Smooth muscle cell (in vitro differentiated cells): ENCODE measurements around the gene PTGIR. TPM values are rescaled to one million over a fixed set of nuclear protein-coding genes. Genes with fewer than 3 reads are reported as not detected.

Source experiments
- DNase-seq: peaks from one replicate; lab custom pipeline; 2025; ENCODE audit not compliant: unreplicated experiment; lab: John Stamatoyannopoulos, UW
- H2AFZ ChIP-seq: fragments of 200-600 bp; sonication (generic); 2 replicates; pipeline ENCODE4 v1.6.0; 2016; ENCODE audit warnings: antibody characterized with exemption, low read depth, mild to moderate bottlenecking
- H3F3A ChIP-seq: fragments of 200-600 bp; sonication (generic); 2 replicates; pipeline ENCODE4 v1.6.0; 2017; ENCODE audit warnings: antibody characterized with exemption, low read depth
- H3K27ac ChIP-seq: fragments of 200-600 bp; sonication (generic); 2 replicates; pipeline ENCODE4 v1.5.1; 2016; ENCODE audit warnings: low read depth, mild to moderate bottlenecking
- H3K27me3 ChIP-seq: fragments of 200-600 bp; sonication (generic); 2 replicates; pipeline ENCODE4 v1.6.1; 2016; ENCODE audit warnings: low read depth, mild to moderate bottlenecking
- H3K36me3 ChIP-seq: fragments of 200-600 bp; sonication (generic); 2 replicates; pipeline ENCODE4 v1.5.1; 2016; ENCODE audit warnings: low read depth
- H3K4me1 ChIP-seq: fragments of 200-600 bp; sonication (generic); 2 replicates; pipeline ENCODE4 v1.5.1; 2016; ENCODE audit warnings: low read depth
- H3K4me2 ChIP-seq: fragments of 200-600 bp; sonication (generic); 2 replicates; pipeline ENCODE4 v1.6.0; 2016; ENCODE audit warnings: mild to moderate bottlenecking
- H3K4me3 ChIP-seq: fragments of 200-600 bp; sonication (generic); 2 replicates; pipeline ENCODE4 v1.5.1; 2016; ENCODE audit warnings: mild to moderate bottlenecking
- H3K79me2 ChIP-seq: fragments of 200-600 bp; sonication (generic); 2 replicates; pipeline ENCODE4 v1.6.0; 2016; ENCODE audit warnings: low read depth, mild to moderate bottlenecking
- H3K9ac ChIP-seq: fragments of 200-600 bp; sonication (generic); 2 replicates; pipeline ENCODE4 v1.6.0; 2016; ENCODE audit warnings: low read depth
- H3K9me3 ChIP-seq: fragments of 200-600 bp; sonication (generic); replicated peaks from 2 replicates; pipeline ENCODE4 v1.5.1; 2016; ENCODE audit warnings: low read depth
- H4K20me1 ChIP-seq: fragments of 200-600 bp; sonication (generic); 2 replicates; pipeline ENCODE4 v1.6.0; 2016; ENCODE audit warnings: low read depth
- WGBS: methylation state at CpG from one replicate; pipeline ENCODE4 v1.1.7; 2016; ENCODE audit warnings: low lambda C conversion rate; 5-methylcytosine and 5-hydroxymethylcytosine counted together
- polyA plus RNA-seq: library from polyadenylated mRNA; unstranded; fragments of >200 nt; fragmentation: Nextera tagmentation; extraction: Ambion mirVana; gene quantifications from 2 replicates; pipeline ENCODE4 v1.2.1, GENCODE V29; 2016
- total RNA-seq: library from RNA; depleted of rRNA; stranded (reverse); fragments of >200 nt; gene quantifications from 2 replicates; pipeline ENCODE4 v1.2.3, GENCODE V29; 2014
- TF ChIP-seq, protein P1 (sequence below): fragments of 200-600 bp; sonication (generic); IDR thresholded peaks from 2 replicates; pipeline ENCODE4 v1.5.1; 2017; ENCODE audit warnings: borderline replicate concordance, mild to moderate bottlenecking, antibody characterized with exemption; ENCODE audit not compliant: insufficient read depth, poor library complexity, severe bottlenecking

Gene PTGIR
- total and polyA plus RNA-seq, 2 experiments from 2014 or later: 0.09 to 0.81 TPM

DNA sequence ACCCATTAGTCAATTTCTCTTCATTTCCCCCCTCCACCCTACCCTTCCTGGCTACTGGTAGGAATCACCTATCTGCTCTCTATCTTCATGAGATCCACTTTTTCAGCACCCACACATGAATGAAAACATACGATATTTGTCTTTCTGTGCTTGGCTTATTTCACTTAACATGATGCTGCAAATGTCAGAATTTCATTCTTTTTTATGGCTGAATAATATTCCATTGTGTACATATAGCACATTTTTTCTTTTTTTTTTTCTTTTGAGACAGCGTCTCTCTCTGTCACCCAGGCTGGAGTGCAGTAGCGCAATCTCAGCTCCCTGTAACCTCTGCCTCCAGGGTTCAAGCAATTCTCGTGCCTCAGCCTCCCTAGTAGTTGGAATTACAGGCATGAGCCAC lies 33.6 kb downstream of the PTGIR start:
- Histone ChIP-seq H3K36me3 (no peaks in the 10 kb centered on the region), H3F3A (no peaks in the 10 kb centered on the region), H3K4me3 (no peak overlapping the region), H3K27ac (no peak overlapping the region), H2AFZ (no peak overlapping the region), H3K79me2 (no peaks in the 10 kb centered on the region), H3K27me3 (no peaks in the 10 kb centered on the region), H3K9me3 (no peaks in the 10 kb centered on the region), H3K4me1 (no peaks in the 10 kb centered on the region), H4K20me1 (no peaks in the 10 kb centered on the region), H3K4me2 (no peak overlapping the region), H3K9ac (no peak overlapping the region)
- 94% methylated on average over 4 of the region's 4 CpGs for WGBS
- no peak for DNase-seq
- TF ChIP-seq, protein P1, sequence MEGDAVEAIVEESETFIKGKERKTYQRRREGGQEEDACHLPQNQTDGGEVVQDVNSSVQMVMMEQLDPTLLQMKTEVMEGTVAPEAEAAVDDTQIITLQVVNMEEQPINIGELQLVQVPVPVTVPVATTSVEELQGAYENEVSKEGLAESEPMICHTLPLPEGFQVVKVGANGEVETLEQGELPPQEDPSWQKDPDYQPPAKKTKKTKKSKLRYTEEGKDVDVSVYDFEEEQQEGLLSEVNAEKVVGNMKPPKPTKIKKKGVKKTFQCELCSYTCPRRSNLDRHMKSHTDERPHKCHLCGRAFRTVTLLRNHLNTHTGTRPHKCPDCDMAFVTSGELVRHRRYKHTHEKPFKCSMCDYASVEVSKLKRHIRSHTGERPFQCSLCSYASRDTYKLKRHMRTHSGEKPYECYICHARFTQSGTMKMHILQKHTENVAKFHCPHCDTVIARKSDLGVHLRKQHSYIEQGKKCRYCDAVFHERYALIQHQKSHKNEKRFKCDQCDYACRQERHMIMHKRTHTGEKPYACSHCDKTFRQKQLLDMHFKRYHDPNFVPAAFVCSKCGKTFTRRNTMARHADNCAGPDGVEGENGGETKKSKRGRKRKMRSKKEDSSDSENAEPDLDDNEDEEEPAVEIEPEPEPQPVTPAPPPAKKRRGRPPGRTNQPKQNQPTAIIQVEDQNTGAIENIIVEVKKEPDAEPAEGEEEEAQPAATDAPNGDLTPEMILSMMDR: no peak

DNA sequence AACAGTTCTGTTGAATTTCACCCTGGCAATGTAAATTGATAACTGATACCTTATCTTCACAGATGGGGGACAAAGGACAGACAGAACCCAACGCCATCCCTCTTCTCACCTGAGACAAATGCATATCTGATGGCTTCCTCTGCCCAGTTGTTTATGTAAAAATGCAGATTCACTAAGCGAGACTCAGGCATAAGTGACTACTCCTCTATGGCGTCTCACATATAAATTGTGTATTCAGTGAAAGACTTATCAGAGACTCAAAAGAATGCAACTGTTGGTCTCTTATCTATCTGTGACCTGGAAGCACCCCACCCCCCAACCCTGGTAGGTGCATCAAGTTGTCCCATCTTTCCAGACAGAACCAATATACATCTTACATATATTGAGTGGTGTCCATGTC lies 37.0 kb downstream of the PTGIR start:
- H4K20me1 ChIP-seq: no peaks in the 10 kb centered on the region
- TF ChIP-seq, protein P1: no peak
- no peak overlapping the region for H3K27ac ChIP-seq
- H3K4me2 ChIP-seq: no peak overlapping the region
- H3K36me3 ChIP-seq: no peaks in the 10 kb centered on the region
- no peak for DNase-seq
- no peaks in the 10 kb centered on the region for H3K9me3 ChIP-seq
- H3K4me3 ChIP-seq: no peak overlapping the region
- H3K4me1 ChIP-seq: no peaks in the 10 kb centered on the region
- H3F3A ChIP-seq: no peaks in the 10 kb centered on the region
- no peaks in the 10 kb centered on the region for H3K27me3 ChIP-seq
- H2AFZ ChIP-seq: no peak overlapping the region
- H3K9ac ChIP-seq: no peak overlapping the region
- H3K79me2 ChIP-seq: no peaks in the 10 kb centered on the region
- WGBS: 57% methylated on average over 3 of the region's 3 CpGs

DNA sequence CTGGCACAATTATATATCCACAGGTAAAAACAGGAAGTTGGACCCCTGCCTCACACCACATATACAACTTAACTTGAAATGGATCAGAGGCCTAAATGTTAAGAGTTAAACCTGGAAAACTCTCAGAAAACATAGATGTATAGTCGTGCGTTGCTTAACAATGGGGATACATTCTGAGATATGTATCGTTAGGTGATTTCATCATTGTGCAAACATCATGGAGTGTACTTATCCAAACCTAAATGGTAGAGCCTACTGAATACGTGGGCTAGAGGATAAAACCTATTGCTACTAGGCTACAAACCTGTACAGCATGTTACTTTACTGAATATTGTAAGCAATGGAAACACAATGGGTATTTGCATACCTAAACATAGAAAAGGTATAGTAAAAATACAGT lies 38.6 kb downstream of the PTGIR start:
- no peak overlapping the region for H2AFZ ChIP-seq
- H3K4me3 ChIP-seq: no peak overlapping the region
- DNase-seq: no peak
- no peaks in the 10 kb centered on the region for H3K4me1 ChIP-seq
- no peaks in the 10 kb centered on the region for H3K9me3 ChIP-seq
- H3F3A ChIP-seq: no peaks in the 10 kb centered on the region
- H3K79me2 ChIP-seq: no peaks in the 10 kb centered on the region
- H4K20me1 ChIP-seq: no peaks in the 10 kb centered on the region
- H3K27ac ChIP-seq: no peak overlapping the region
- WGBS: 87% methylated on average over 4 of the region's 4 CpGs
- TF ChIP-seq, protein P1: no peak
- no peaks in the 10 kb centered on the region for H3K27me3 ChIP-seq
- H3K36me3 ChIP-seq: no peaks in the 10 kb centered on the region
- no peak overlapping the region for H3K4me2 ChIP-seq
- H3K9ac ChIP-seq: no peak overlapping the region

DNA sequence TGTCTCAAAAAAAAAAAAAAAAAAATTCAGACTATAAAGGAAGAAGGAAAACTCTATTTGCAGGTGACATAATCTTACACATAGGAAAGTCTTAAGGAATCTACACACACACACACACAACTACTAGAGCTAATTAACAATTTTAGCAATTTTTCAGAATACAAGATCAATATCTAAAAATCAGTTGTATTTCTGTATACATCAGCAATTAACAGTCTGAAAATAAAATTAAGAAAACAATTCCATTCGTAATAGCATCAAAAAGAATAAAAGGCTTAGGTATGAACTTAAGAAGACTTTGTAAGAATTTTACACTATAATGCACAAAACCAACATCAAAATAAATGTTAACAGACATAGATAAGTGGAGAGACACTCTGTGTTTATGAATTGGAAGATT lies 39.4 kb downstream of the PTGIR start:
- Histone ChIP-seq H2AFZ (no peak overlapping the region), H3K9me3 (no peaks in the 10 kb centered on the region), H3K36me3 (no peaks in the 10 kb centered on the region), H4K20me1 (no peaks in the 10 kb centered on the region), H3K27ac (no peak overlapping the region), H3K27me3 (no peaks in the 10 kb centered on the region), H3K9ac (no peak overlapping the region), H3K4me2 (no peak overlapping the region), H3K4me1 (no peaks in the 10 kb centered on the region), H3K4me3 (no peak overlapping the region), H3K79me2 (no peaks in the 10 kb centered on the region), H3F3A (no peaks in the 10 kb centered on the region)
- no peak for DNase-seq
- 89% methylated on average over 1 of the region's 1 CpG for WGBS
- TF ChIP-seq, protein P1: no peak
